Parathyroid adenoma (tissue), 2 donors: ENCODE measurements around the gene HAT1.

Experiments
- H2AFZ ChIP-seq: fragments of 300-600 bp; sonication (generic); one replicate; pipeline ENCODE4 v1.7.0; 2017; ENCODE audit warnings: antibody characterized with exemption, mild to moderate bottlenecking
- H3K27ac ChIP-seq: fragments of 300-600 bp; sonication (generic); one replicate; pipeline ENCODE4 v1.7.0; 2017
- H3K27me3 ChIP-seq: fragments of 300-600 bp; sonication (generic); one replicate; pipeline ENCODE4 v1.7.0; 2017; ENCODE audit warnings: low read length; ENCODE audit not compliant: control insufficient read depth, insufficient read depth
- H3K36me3 ChIP-seq: fragments of 300-600 bp; sonication (generic); one replicate; pipeline ENCODE4 v1.7.0; 2017; ENCODE audit warnings: low read length; ENCODE audit not compliant: control insufficient read depth, insufficient read depth
- H3K4me1 ChIP-seq: fragments of 300-600 bp; sonication (generic); one replicate; pipeline ENCODE4 v1.7.0; 2017; ENCODE audit warnings: control low read depth
- H3K4me2 ChIP-seq: fragments of 300-600 bp; sonication (generic); one replicate; pipeline ENCODE4 v1.7.0; 2017; ENCODE audit warnings: low read length
- H3K4me3 ChIP-seq: fragments of 300-600 bp; sonication (generic); one replicate; pipeline ENCODE4 v1.7.0; 2017; ENCODE audit warnings: low read depth, low read length
- H3K79me2 ChIP-seq: fragments of 300-600 bp; sonication (generic); one replicate; pipeline ENCODE4 v1.7.0; 2017; ENCODE audit warnings: control low read depth
- H3K9ac ChIP-seq: fragments of 300-600 bp; sonication (generic); one replicate; pipeline ENCODE4 v1.7.0; 2017; ENCODE audit warnings: mild to moderate bottlenecking
- H3K9me3 ChIP-seq: fragments of 300-600 bp; sonication (generic); one replicate; pipeline ENCODE4 v1.7.0; 2017; ENCODE audit warnings: low read length; ENCODE audit not compliant: control insufficient read depth
- TF ChIP-seq, protein P1 (sequence below): fragments of 300-600 bp; sonication (generic); IDR thresholded peaks from one replicate; pipeline ENCODE4 v1.7.0; 2017; ENCODE audit warnings: antibody characterized with exemption, mild to moderate bottlenecking
- donor health status: primary hyperparathyroidism.

HAT1 gene

GRCh38 chr2:171963198-171963597 is 40.9 kb downstream of the HAT1 start:
- H3K27me3 ChIP-seq, result no peaks in the 10 kb centered on the region
- no peak overlapping the region for H2AFZ ChIP-seq
- no peak overlapping the region for H3K4me2 ChIP-seq
- TF ChIP-seq, protein P1, sequence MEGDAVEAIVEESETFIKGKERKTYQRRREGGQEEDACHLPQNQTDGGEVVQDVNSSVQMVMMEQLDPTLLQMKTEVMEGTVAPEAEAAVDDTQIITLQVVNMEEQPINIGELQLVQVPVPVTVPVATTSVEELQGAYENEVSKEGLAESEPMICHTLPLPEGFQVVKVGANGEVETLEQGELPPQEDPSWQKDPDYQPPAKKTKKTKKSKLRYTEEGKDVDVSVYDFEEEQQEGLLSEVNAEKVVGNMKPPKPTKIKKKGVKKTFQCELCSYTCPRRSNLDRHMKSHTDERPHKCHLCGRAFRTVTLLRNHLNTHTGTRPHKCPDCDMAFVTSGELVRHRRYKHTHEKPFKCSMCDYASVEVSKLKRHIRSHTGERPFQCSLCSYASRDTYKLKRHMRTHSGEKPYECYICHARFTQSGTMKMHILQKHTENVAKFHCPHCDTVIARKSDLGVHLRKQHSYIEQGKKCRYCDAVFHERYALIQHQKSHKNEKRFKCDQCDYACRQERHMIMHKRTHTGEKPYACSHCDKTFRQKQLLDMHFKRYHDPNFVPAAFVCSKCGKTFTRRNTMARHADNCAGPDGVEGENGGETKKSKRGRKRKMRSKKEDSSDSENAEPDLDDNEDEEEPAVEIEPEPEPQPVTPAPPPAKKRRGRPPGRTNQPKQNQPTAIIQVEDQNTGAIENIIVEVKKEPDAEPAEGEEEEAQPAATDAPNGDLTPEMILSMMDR, result no peak
- no peaks in the 10 kb centered on the region for H3K9me3 ChIP-seq
- no peaks in the 10 kb centered on the region for H3K4me1 ChIP-seq
- H3K36me3 ChIP-seq, result no peaks in the 10 kb centered on the region
- no peak overlapping the region for H3K4me3 ChIP-seq
- H3K9ac ChIP-seq, result no peak overlapping the region
- no peak overlapping the region for H3K27ac ChIP-seq
- H3K79me2 ChIP-seq, result no peaks in the 10 kb centered on the region

- Histone ChIP-seq H3K36me3 (no peaks in the 10 kb centered on the region), H3K4me3 (no peak overlapping the region)
These were observed 42.0 kb downstream of the HAT1 start for GRCh38 chr2:171964308-171964707.

GRCh38 chr2:171965238-171965637 is 43.0 kb downstream of the HAT1 start:
- H3K4me2 ChIP-seq, result no peak overlapping the region
- no peaks in the 10 kb centered on the region for H3K36me3 ChIP-seq
- no peak overlapping the region for H2AFZ ChIP-seq
- no peaks in the 10 kb centered on the region for H3K79me2 ChIP-seq
- H3K27ac ChIP-seq, result no peak overlapping the region
- H3K9me3 ChIP-seq, result no peaks in the 10 kb centered on the region
- no peaks in the 10 kb centered on the region for H3K4me1 ChIP-seq
- TF ChIP-seq, protein P1, result no peak
- H3K4me3 ChIP-seq, result no peak overlapping the region
- no peak overlapping the region for H3K9ac ChIP-seq
- no peaks in the 10 kb centered on the region for H3K27me3 ChIP-seq

More at GRCh38 chr2:171964308-171964707, 42.0 kb downstream of the HAT1 start:
- Histone ChIP-seq H3K4me1 (no peaks in the 10 kb centered on the region), H3K27me3 (no peaks in the 10 kb centered on the region), H3K9ac (no peak overlapping the region), H2AFZ (no peak overlapping the region), H3K79me2 (no peaks in the 10 kb centered on the region), H3K9me3 (no peaks in the 10 kb centered on the region), H3K27ac (no peak overlapping the region), H3K4me2 (no peak overlapping the region)
- TF ChIP-seq, protein P1, result no peak

DNA sequence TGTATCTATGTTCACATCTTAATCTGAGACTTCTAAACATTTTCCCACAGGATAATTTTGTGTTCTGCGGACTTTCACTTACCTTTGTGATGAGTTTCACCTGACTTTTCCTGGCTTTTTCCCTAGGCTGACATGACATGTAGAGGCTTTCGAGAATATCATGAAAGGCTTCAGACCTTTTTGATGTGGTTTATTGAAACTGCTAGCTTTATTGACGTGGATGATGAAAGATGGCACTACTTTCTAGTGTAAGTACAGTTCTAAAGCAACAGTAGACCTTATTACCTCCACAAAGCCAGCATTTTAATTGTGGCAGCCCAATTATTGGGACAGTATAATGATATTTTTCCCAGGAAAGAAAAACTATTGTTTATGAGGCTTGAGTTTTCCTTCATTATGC is 43.4 kb downstream of the HAT1 start:
- Histone ChIP-seq H3K27me3 (no peaks in the 10 kb centered on the region), H3K9ac (no peak overlapping the region), H3K4me3 (no peak overlapping the region), H3K36me3 (no peaks in the 10 kb centered on the region), H3K9me3 (no peaks in the 10 kb centered on the region), H2AFZ (no peak overlapping the region), H3K4me1 (no peaks in the 10 kb centered on the region), H3K4me2 (no peak overlapping the region), H3K79me2 (no peaks in the 10 kb centered on the region), H3K27ac (no peak overlapping the region)
- TF ChIP-seq, protein P1, result no peak

GRCh38 chr2:171966235-171966634 is 44.0 kb downstream of the HAT1 start:
- Histone ChIP-seq H3K4me2 (no peak overlapping the region), H2AFZ (no peak overlapping the region), H3K36me3 (no peaks in the 10 kb centered on the region), H3K4me3 (no peak overlapping the region), H3K27ac (no peak overlapping the region), H3K9me3 (no peaks in the 10 kb centered on the region), H3K27me3 (no peaks in the 10 kb centered on the region), H3K79me2 (no peaks in the 10 kb centered on the region), H3K4me1 (no peaks in the 10 kb centered on the region), H3K9ac (no peak overlapping the region)
- TF ChIP-seq, protein P1, result no peak
